Measurements from ENCODE around the gene CRISPLD2. TPM values are rescaled to one million over a fixed set of nuclear protein-coding genes. Genes with fewer than 3 reads are reported as not detected.
"Not testable (repeated sequence)": the region's sequence is repeated elsewhere in the genome, so short reads cannot be mapped to it uniquely, and the experiment has no call there.

The CRISPLD2 gene
- total RNA-seq, 3 donors from 2014 or later (not counting 1 experiment from before 2014, with no cell fraction given): 0.86 to 6.3 TPM; not detected in 1

DNA sequence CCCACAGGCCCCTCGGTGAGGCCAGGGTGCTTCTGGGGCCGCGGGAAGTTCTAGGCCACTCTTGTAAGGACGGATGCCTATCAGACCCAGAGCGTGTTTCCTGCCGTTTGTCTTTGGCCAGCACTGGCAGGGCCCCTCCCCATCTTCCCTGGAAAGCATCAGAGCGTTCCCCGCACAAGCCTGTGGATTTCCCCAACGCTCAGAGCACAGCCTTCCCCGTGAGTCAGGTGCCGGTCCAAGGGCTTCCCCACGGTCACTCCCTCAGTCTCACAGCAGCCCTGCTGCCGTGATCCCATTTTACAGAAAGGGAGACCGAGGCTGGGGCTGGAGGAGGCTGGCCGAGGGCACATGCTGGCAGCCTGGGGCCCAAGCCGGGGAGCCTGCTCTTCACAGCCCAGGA lies 33.7 kb downstream of the CRISPLD2 start:
- no peak overlapping the region for H3K27ac ChIP-seq (ENCODE audit: low read length)
- intact Hi-C loops (cut with micrococcal nuclease): no loop called here
- H3K4me1 ChIP-seq (ENCODE audit: control insufficient read depth, insufficient read depth, low read length): no peaks in the 10 kb centered on the region
- H3K9me3 Mint-ChIP-seq: no peaks in the 10 kb centered on the region
- no peaks in the 10 kb centered on the region for H3K9me3 ChIP-seq (ENCODE audit: control insufficient read depth, insufficient read depth, low read length)
- ATAC-seq (no peak), DNase-seq (no peak)
- 56% methylated on average over 16 of the region's 16 CpGs for WGBS (ENCODE audit: insufficient coverage)
- no peaks in the 10 kb centered on the region for H3K4me1 Mint-ChIP-seq
- no peaks in the 10 kb centered on the region for H3K36me3 Mint-ChIP-seq
- H3K27me3 ChIP-seq (ENCODE audit: control insufficient read depth, insufficient read depth, low read length): no peaks in the 10 kb centered on the region
- H3K4me3 ChIP-seq (ENCODE audit: low read length): no peak overlapping the region
- H3K27me3 Mint-ChIP-seq (ENCODE audit: low read depth in 2 of 2): peaks cover 1 to 4% of the 10 kb centered on the region in 2 donors
- no peak overlapping the region for H3K4me3 Mint-ChIP-seq
- no peak overlapping the region for H3K27ac Mint-ChIP-seq
- H3K36me3 ChIP-seq (ENCODE audit: control insufficient read depth, insufficient read depth, low read length): no peaks in the 10 kb centered on the region
- no peak for TF ChIP-seq CTCF (IDR thresholded peaks at IDR 0.05)

DNA sequence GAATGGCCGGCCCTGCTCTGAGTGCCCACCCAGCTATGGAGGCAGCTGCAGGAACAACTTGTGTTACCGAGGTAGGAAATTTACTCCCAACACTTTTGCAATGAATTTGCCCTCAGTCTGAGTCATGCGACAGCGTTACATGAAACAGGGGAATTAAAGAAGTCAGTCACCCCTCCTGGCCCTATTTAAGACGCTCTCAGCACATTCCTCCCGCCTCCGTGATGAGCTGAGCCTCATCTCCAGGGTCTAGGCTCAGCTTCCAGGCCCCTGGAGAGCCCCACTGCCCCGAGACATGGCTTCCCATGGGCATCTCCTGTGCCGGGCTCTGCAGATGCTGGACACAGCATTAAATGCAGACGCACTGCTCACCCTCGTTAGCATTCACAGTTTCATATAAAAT lies 35.0 kb downstream of the CRISPLD2 start:
- ATAC-seq: no peak
- H3K27ac ChIP-seq (ENCODE audit: low read length): no peak overlapping the region
- H3K4me3 ChIP-seq (ENCODE audit: low read length): no peak overlapping the region
- H3K36me3 Mint-ChIP-seq: peaks cover 1% of the 10 kb centered on the region
- H3K27ac Mint-ChIP-seq: no peak overlapping the region
- no peaks in the 10 kb centered on the region for H3K36me3 ChIP-seq (ENCODE audit: control insufficient read depth, insufficient read depth, low read length)
- no peaks in the 10 kb centered on the region for H3K4me1 Mint-ChIP-seq
- no peaks in the 10 kb centered on the region for H3K27me3 ChIP-seq (ENCODE audit: control insufficient read depth, insufficient read depth, low read length)
- intact Hi-C loops (cut with micrococcal nuclease): no loop called here
- TF ChIP-seq CTCF (IDR thresholded peaks at IDR 0.05): no peak
- WGBS (ENCODE audit: insufficient coverage): 89% methylated on average over 11 of the region's 11 CpGs
- peaks cover 0 to 2% of the 10 kb centered on the region in 2 donors for H3K9me3 Mint-ChIP-seq
- no peaks in the 10 kb centered on the region for H3K4me1 ChIP-seq (ENCODE audit: control insufficient read depth, insufficient read depth, low read length)
- no peak overlapping the region for H3K4me3 Mint-ChIP-seq
- H3K9me3 ChIP-seq (ENCODE audit: control insufficient read depth, insufficient read depth, low read length): no peaks in the 10 kb centered on the region
- no peak for DNase-seq
- peaks cover under 1 to 4% of the 10 kb centered on the region in 2 donors for H3K27me3 Mint-ChIP-seq (ENCODE audit: low read depth in 2 of 2)

DNA sequence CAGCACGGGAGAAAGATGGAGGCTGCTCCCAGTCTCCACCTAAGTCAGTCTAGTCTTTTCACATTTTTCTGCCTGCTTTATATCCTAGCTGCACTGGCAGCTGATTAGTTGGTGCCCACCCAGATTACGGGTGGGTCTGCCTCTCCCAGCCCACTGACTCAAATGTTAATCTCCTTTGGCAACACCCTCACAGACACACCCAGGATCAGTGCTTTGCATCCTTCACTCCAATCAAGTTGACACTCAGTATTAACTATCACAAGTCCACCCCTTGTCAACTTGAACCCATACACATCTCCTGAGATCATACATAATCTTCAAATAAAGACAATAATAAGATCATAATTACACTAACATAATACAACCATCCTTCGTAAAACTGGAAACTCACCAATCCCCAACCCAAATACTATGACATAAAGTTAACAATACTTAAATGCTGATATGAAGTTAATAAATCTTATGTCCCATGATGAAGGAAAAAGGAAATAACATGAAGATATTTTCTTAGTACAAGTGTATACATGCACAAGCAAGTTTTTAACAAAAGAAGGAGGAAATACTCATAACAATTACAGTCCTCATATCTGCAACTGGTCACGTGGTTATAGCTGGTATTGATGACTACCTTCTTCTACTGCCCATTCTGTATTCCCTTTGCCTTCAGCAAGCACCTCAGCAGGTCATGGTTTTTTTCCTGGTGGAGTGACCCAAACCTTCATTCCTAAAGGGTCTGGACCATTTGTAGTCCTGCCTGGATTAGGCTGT lies 35.8 kb downstream of the CRISPLD2 start:
- DNase-seq; H3K36me3 Mint-ChIP-seq; intact Hi-C loops (cut with micrococcal nuclease); H3K9me3 Mint-ChIP-seq; H3K4me1 Mint-ChIP-seq; H3K36me3 ChIP-seq (ENCODE audit: control insufficient read depth, insufficient read depth, low read length); H3K9me3 ChIP-seq (ENCODE audit: control insufficient read depth, insufficient read depth, low read length); H3K27me3 ChIP-seq (ENCODE audit: control insufficient read depth, insufficient read depth, low read length); H3K27ac Mint-ChIP-seq; H3K4me3 ChIP-seq (ENCODE audit: low read length); H3K27me3 Mint-ChIP-seq (ENCODE audit: low read depth in 2 of 2); H3K27ac ChIP-seq (ENCODE audit: low read length); H3K4me1 ChIP-seq (ENCODE audit: control insufficient read depth, insufficient read depth, low read length); ATAC-seq; H3K4me3 Mint-ChIP-seq: not testable (repeated sequence)
- WGBS (ENCODE audit: insufficient coverage): 86% methylated on average over 2 of the region's 4 CpGs

- intact Hi-C loops (cut with micrococcal nuclease); ATAC-seq; H3K27me3 Mint-ChIP-seq (ENCODE audit: low read depth in 2 of 2); H3K4me1 ChIP-seq (ENCODE audit: control insufficient read depth, insufficient read depth, low read length); H3K9me3 ChIP-seq (ENCODE audit: control insufficient read depth, insufficient read depth, low read length); H3K27ac Mint-ChIP-seq; H3K27me3 ChIP-seq (ENCODE audit: control insufficient read depth, insufficient read depth, low read length); H3K4me3 Mint-ChIP-seq; H3K27ac ChIP-seq (ENCODE audit: low read length); H3K9me3 Mint-ChIP-seq; DNase-seq; H3K36me3 ChIP-seq (ENCODE audit: control insufficient read depth, insufficient read depth, low read length); H3K36me3 Mint-ChIP-seq; H3K4me1 Mint-ChIP-seq; H3K4me3 ChIP-seq (ENCODE audit: low read length): not testable (repeated sequence)
- WGBS (ENCODE audit: insufficient coverage): 89% methylated on average over 3 of the region's 3 CpGs
Measured at GRCh38 chr16:84856203-84856581, 36.4 kb downstream of the CRISPLD2 start.

DNA sequence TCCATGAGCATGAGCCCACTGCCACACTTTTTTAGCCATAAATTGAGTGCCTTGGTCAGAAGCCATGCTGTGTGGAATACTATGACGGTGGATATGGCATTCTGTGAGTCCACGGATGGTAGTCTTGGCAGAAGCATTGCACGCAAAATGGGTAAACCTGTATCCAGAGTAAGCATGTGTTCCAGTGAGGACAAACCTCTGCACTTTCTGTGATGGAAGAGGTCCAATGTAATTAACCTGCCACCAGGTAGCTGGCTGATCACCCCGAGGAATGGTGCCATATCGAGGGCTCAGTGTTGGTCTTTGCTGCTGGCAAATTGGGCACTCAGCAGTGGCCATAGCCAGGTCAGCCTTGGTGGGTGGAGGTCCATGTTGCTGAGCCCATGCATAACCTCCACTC lies 37.0 kb downstream of the CRISPLD2 start:
- H3K36me3 Mint-ChIP-seq; H3K9me3 Mint-ChIP-seq; H3K4me1 ChIP-seq (ENCODE audit: control insufficient read depth, insufficient read depth, low read length); H3K27me3 ChIP-seq (ENCODE audit: control insufficient read depth, insufficient read depth, low read length); H3K4me3 ChIP-seq (ENCODE audit: low read length); H3K4me1 Mint-ChIP-seq; H3K4me3 Mint-ChIP-seq; H3K36me3 ChIP-seq (ENCODE audit: control insufficient read depth, insufficient read depth, low read length); H3K27ac ChIP-seq (ENCODE audit: low read length); H3K27ac Mint-ChIP-seq; ATAC-seq; intact Hi-C loops (cut with micrococcal nuclease); H3K9me3 ChIP-seq (ENCODE audit: control insufficient read depth, insufficient read depth, low read length); H3K27me3 Mint-ChIP-seq (ENCODE audit: low read depth in 2 of 2); DNase-seq: not testable (repeated sequence)
- WGBS (ENCODE audit: insufficient coverage): 92% methylated on average over 5 of the region's 5 CpGs

Measured in natural killer cell (primary cell).